Left ventricle myocardium inferior (tissue), 1 donor: ENCODE measurements around the gene TUBGCP2. TPM values are rescaled to one million over a fixed set of nuclear protein-coding genes. Genes with fewer than 3 reads are reported as not detected.

Experiments
- DNase-seq: peaks from one replicate; pipeline ENCODE4 v3.0.0-alpha.2; 2020
- H3K27ac ChIP-seq: fragments of 200-600 bp; replicated peaks from 2 replicates; pipeline ENCODE4 v1.8.0; 2021
- H3K27me3 ChIP-seq: fragments of 200-600 bp; 2 replicates; pipeline ENCODE4 v1.8.0; 2021; ENCODE audit warnings: low read depth
- H3K36me3 ChIP-seq: fragments of 200-600 bp; 2 replicates; pipeline ENCODE4 v1.8.0; 2021
- H3K4me1 ChIP-seq: fragments of 200-600 bp; 2 replicates; pipeline ENCODE4 v1.8.0; 2021
- H3K4me3 ChIP-seq: fragments of 200-600 bp; 2 replicates; pipeline ENCODE4 v1.8.0; 2021; ENCODE audit warnings: mild to moderate bottlenecking, moderate library complexity
- H3K9me3 ChIP-seq: fragments of 200-600 bp; replicated peaks from 2 replicates; pipeline ENCODE4 v1.8.0; 2021
- intact Hi-C: fragments of 100-400 bp; cut with micrococcal nuclease; formaldehyde crosslinking; loops from one replicate; pipeline ENCODE4 v1.11.0; 2022
- total RNA-seq: library from RNA; stranded (reverse); fragmentation: NEBNext Ultra II Directional; extraction: Animal tissue kit (Norgen Biotek cat#: 25700); gene quantifications from one replicate; pipeline ENCODE4 v1.2.1, GENCODE V29; 2021
- TF ChIP-seq, protein P1 (sequence below): fragments of 200-600 bp; IDR thresholded peaks from 2 replicates; pipeline ENCODE4 v1.8.0; 2021; ENCODE audit warnings: antibody characterized with exemption, mild to moderate bottlenecking, borderline replicate concordance
- donor health status: DM: no; HTN: yes; CAD: no; lungs with severe emphysema.

TUBGCP2 gene
- total RNA-seq, 1 donor from 2014 or later = 38.9 TPM

- Histone ChIP-seq H3K9me3 (no peaks in the 10 kb centered on the region), H3K27me3 (peaks cover 79% of the 10 kb centered on the region), H3K4me1 (peaks cover 7% of the 10 kb centered on the region), H3K4me3 (no peak overlapping the region), H3K27ac (no peak overlapping the region), H3K36me3 (no peaks in the 10 kb centered on the region)
- intact Hi-C loops = no loop called here
- TF ChIP-seq, protein P1, sequence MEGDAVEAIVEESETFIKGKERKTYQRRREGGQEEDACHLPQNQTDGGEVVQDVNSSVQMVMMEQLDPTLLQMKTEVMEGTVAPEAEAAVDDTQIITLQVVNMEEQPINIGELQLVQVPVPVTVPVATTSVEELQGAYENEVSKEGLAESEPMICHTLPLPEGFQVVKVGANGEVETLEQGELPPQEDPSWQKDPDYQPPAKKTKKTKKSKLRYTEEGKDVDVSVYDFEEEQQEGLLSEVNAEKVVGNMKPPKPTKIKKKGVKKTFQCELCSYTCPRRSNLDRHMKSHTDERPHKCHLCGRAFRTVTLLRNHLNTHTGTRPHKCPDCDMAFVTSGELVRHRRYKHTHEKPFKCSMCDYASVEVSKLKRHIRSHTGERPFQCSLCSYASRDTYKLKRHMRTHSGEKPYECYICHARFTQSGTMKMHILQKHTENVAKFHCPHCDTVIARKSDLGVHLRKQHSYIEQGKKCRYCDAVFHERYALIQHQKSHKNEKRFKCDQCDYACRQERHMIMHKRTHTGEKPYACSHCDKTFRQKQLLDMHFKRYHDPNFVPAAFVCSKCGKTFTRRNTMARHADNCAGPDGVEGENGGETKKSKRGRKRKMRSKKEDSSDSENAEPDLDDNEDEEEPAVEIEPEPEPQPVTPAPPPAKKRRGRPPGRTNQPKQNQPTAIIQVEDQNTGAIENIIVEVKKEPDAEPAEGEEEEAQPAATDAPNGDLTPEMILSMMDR = no peak
- no peak for DNase-seq
Measured at GRCh38 chr10:133252223-133252552, 56.5 kb downstream of the TUBGCP2 start.

- Histone ChIP-seq H3K4me1 (peaks cover 5% of the 10 kb centered on the region), H3K36me3 (no peaks in the 10 kb centered on the region), H3K27me3 (peaks cover 84% of the 10 kb centered on the region), H3K4me3 (no peak overlapping the region), H3K27ac (no peak overlapping the region), H3K9me3 (no peaks in the 10 kb centered on the region)
- no peak for DNase-seq
- intact Hi-C loops = no loop called here
- TF ChIP-seq, protein P1 = no peak
Measured at GRCh38 chr10:133251388-133252222, 57.1 kb downstream of the TUBGCP2 start.

- intact Hi-C loops = no loop called here
Measured at GRCh38 chr10:133249975-133250754, 58.5 kb downstream of the TUBGCP2 start.

GRCh38 chr10:133249094-133249780 lies 59.4 kb downstream of the TUBGCP2 start:
- TF ChIP-seq, protein P1 = no peak
- peaks cover 5% of the 10 kb centered on the region for H3K4me1 ChIP-seq
- no peak for DNase-seq
- H3K4me3 ChIP-seq = no peak overlapping the region
- no peaks in the 10 kb centered on the region for H3K36me3 ChIP-seq
- no peaks in the 10 kb centered on the region for H3K9me3 ChIP-seq
- no peak overlapping the region for H3K27ac ChIP-seq
- H3K27me3 ChIP-seq = peaks cover 89% of the 10 kb centered on the region
- intact Hi-C loops = no loop called here

More at GRCh38 chr10:133249975-133250754, 58.5 kb downstream of the TUBGCP2 start:
- DNase-seq = no peak
- H3K4me3 ChIP-seq = no peak overlapping the region
- H3K27me3 ChIP-seq = peaks cover 87% of the 10 kb centered on the region
- TF ChIP-seq, protein P1 = no peak
- H3K4me1 ChIP-seq = peaks cover 5% of the 10 kb centered on the region
- H3K27ac ChIP-seq = no peak overlapping the region
- H3K9me3 ChIP-seq = no peaks in the 10 kb centered on the region
- no peaks in the 10 kb centered on the region for H3K36me3 ChIP-seq

GRCh38 chr10:133248334-133248715 lies 60.3 kb downstream of the TUBGCP2 start:
- intact Hi-C loops = no loop called here
- Histone ChIP-seq H3K36me3 (no peaks in the 10 kb centered on the region), H3K9me3 (no peaks in the 10 kb centered on the region), H3K27me3 (peaks cover 92% of the 10 kb centered on the region), H3K27ac (no peak overlapping the region), H3K4me3 (no peak overlapping the region), H3K4me1 (peaks cover 5% of the 10 kb centered on the region)
- TF ChIP-seq, protein P1 = no peak
- no peak for DNase-seq
